HepG2 (cell line): ENCODE data around the gene OR1L8. TPM values are rescaled to one million over a fixed set of nuclear protein-coding genes. Genes with fewer than 3 reads are reported as not detected.

Experiments
- ATAC-seq: fragments of 200-7000 bp; cut with Tn5 transposase; 3 replicates; pipeline ENCODE4 v1.9.1; 2020; ENCODE audit warnings: mild to moderate bottlenecking, moderate library complexity
- BruUV-seq: library from RNA; stranded (reverse); fragments of 400-500 nt; replicated peaks from 2 replicates; lab custom pipeline; 2021; lab: Mats Ljungman, UMichigan
- CTCF ChIA-PET: fragments of 300-600 bp; formaldehyde crosslinking; extraction: SDS; loops from one replicate; lab custom pipeline; 2021; ENCODE audit warnings: low total read pairs, inconsistent platforms, low intra/inter-chr PET ratio; lab: Yijun Ruan, JAX
- POLR2A ChIA-PET: fragments of 350-600 bp; sonication (Branson Sonifier 250); formaldehyde crosslinking; loops from one replicate; lab custom pipeline; 2020; ENCODE audit warnings: antibody characterized with exemption, inconsistent platforms; lab: Yijun Ruan, JAX
- DNase-seq: peaks from one replicate; pipeline ENCODE4 v3.0.0-alpha.2; 2015; ENCODE audit warnings: low spot score
- FAIRE-seq: peaks from 3 replicates; lab custom pipeline; 2011; peaks lifted over from hg19 to GRCh38; lab: Jason Lieb, UNC
- H2AFZ ChIP-seq: one replicate; pipeline ENCODE4 v1.6.1; 2011; ENCODE audit warnings: low read length, inconsistent platforms
- H3K27ac ChIP-seq: fragments of 300-600 bp; 3 replicates; pipeline ENCODE4 v1.8.0; 2011; ENCODE audit warnings: mixed run types, mild to moderate bottlenecking, mixed read lengths, low read length, inconsistent platforms; ENCODE audit not compliant: insufficient read depth; ENCODE audit errors: extremely low read length
- H3K27me3 ChIP-seq, 2 experiments: fragments of 200-600 bp in 1 of 2; 2 replicates in 1 of 2; 3 replicates in 1 of 2; pipeline versions ENCODE4 v1.6.0 to v1.8.0; 2011; ENCODE audit warnings: low read length in 2 of 2, mild to moderate bottlenecking in 2 of 2, moderate library complexity in 2 of 2, inconsistent platforms in 1 of 2; ENCODE audit not compliant: insufficient read depth in 2 of 2, control insufficient read depth in 1 of 2
- H3K36me3 ChIP-seq, 2 experiments: fragments of 200-600 bp in 1 of 2; replicated peaks in 1 of 2; 2 replicates in 1 of 2; 3 replicates in 1 of 2; pipeline versions ENCODE4 v1.5.1 to v1.8.0; 2011; ENCODE audit warnings: low read length in 2 of 2, inconsistent platforms in 1 of 2; ENCODE audit not compliant: insufficient read depth in 2 of 2, control insufficient read depth in 1 of 2
- H3K4me1 ChIP-seq: 2 replicates; pipeline ENCODE4 v1.5.1; 2012; ENCODE audit warnings: low read length, inconsistent platforms; ENCODE audit not compliant: insufficient read depth
- H3K4me2 ChIP-seq: 2 replicates; pipeline ENCODE4 v1.6.0; 2011; ENCODE audit warnings: low read depth, low read length, inconsistent platforms
- H3K4me3 ChIP-seq, 3 experiments: fragments of 200-600 bp in 1 of 3; sonication (generic), shearing (Covaris generic) in 1 of 3; replicated peaks in 1 of 3; 2 replicates each; pipeline ENCODE4 v1.5.1; 2011 to 2016; ENCODE audit warnings: low read length in 3 of 3, inconsistent platforms in 2 of 3, low read depth in 2 of 3, mild to moderate bottlenecking in 2 of 3, control low read depth in 1 of 3, mixed read lengths in 1 of 3; ENCODE audit not compliant: insufficient read depth in 1 of 3
- H3K79me2 ChIP-seq: one replicate; pipeline ENCODE4 v1.6.1; 2011; ENCODE audit warnings: low read length, inconsistent platforms; ENCODE audit not compliant: insufficient read depth
- H3K9ac ChIP-seq: 2 replicates; pipeline ENCODE4 v1.6.0; 2011; ENCODE audit warnings: mild to moderate bottlenecking, low read depth, low read length, inconsistent platforms; ENCODE audit not compliant: insufficient read depth
- H3K9me3 ChIP-seq: 2 replicates; pipeline ENCODE4 v1.5.1; 2012; ENCODE audit warnings: mild to moderate bottlenecking, low read length
- H4K20me1 ChIP-seq: 2 replicates; pipeline ENCODE4 v1.6.0; 2011; ENCODE audit warnings: inconsistent platforms, mild to moderate bottlenecking, low read length, moderate library complexity; ENCODE audit not compliant: insufficient read depth
- CEBPB ChIP-seq: IDR thresholded peaks from 2 replicates; pipeline ENCODE4 v1.6.1; 2011; ENCODE audit warnings: low read depth, low read length, improper control_type of control experiment, borderline replicate concordance
- JUNB ChIP-seq: sonication (generic); formaldehyde crosslinking; IDR thresholded peaks from 2 replicates; pipeline ENCODE4 v1.8.0; 2022; ENCODE audit warnings: missing genetic modification reagents, mild to moderate bottlenecking, borderline replicate concordance
- MBD4 ChIP-seq: IDR thresholded peaks from 2 replicates; pipeline ENCODE4 v1.6.1; 2012; ENCODE audit warnings: low read length, inconsistent platforms, borderline replicate concordance
- MTF2 ChIP-seq: sonication (generic); formaldehyde crosslinking; IDR thresholded peaks from 2 replicates; pipeline ENCODE4 v1.5.0; 2020; ENCODE audit warnings: missing genetic modification reagents, borderline replicate concordance
- PHF8 ChIP-seq: sonication (generic); formaldehyde crosslinking; IDR thresholded peaks from 2 replicates; pipeline ENCODE4 v1.5.0; 2020; ENCODE audit warnings: missing genetic modification reagents
- SPEN ChIP-seq: sonication (generic); formaldehyde crosslinking; IDR thresholded peaks from 2 replicates; pipeline ENCODE4 v1.5.1; 2020; ENCODE audit warnings: low read depth, mild to moderate bottlenecking, missing genetic modification reagents
- ZBTB37 ChIP-seq: sonication (generic); formaldehyde crosslinking; IDR thresholded peaks from 2 replicates; pipeline ENCODE4 v1.4.0; 2020; ENCODE audit warnings: mild to moderate bottlenecking, missing genetic modification reagents
- ZBTB44 ChIP-seq: sonication (generic); formaldehyde crosslinking; IDR thresholded peaks from 2 replicates; pipeline ENCODE4 v1.4.0; 2020; ENCODE audit warnings: missing genetic modification reagents
- ZC3H4 ChIP-seq: sonication (generic); formaldehyde crosslinking; IDR thresholded peaks from 2 replicates; pipeline ENCODE4 v1.4.0; 2020; ENCODE audit warnings: missing genetic modification reagents, borderline replicate concordance
- ZEB1 ChIP-seq: IDR thresholded peaks from 2 replicates; pipeline ENCODE4 v1.6.1; 2012; ENCODE audit warnings: mild to moderate bottlenecking, low read depth, inconsistent platforms; ENCODE audit not compliant: insufficient replicate concordance
- ZNF20 ChIP-seq: sonication (generic); formaldehyde crosslinking; IDR thresholded peaks from 2 replicates; pipeline ENCODE4 v1.4.0; 2020; ENCODE audit warnings: mild to moderate bottlenecking, moderate library complexity, missing genetic modification reagents
- ZNF207 ChIP-seq: fragments of 450-650 bp; IDR thresholded peaks from 2 replicates; pipeline ENCODE4 v1.6.1; 2016; ENCODE audit warnings: antibody characterized with exemption, borderline replicate concordance
- ZNF326 ChIP-seq: sonication (generic); formaldehyde crosslinking; IDR thresholded peaks from 2 replicates; pipeline ENCODE4 v1.4.0; 2020; ENCODE audit warnings: missing genetic modification reagents, borderline replicate concordance
- ZNF773 ChIP-seq: sonication (generic); formaldehyde crosslinking; IDR thresholded peaks from 2 replicates; pipeline ENCODE4 v1.4.0; 2020; ENCODE audit warnings: missing genetic modification reagents, borderline replicate concordance
- WGBS: methylation state at CpG from one replicate; pipeline ENCODE4 v1.1.6; 2017; ENCODE audit warnings: low lambda C conversion rate; 5-methylcytosine and 5-hydroxymethylcytosine counted together
- in situ Hi-C: cut with HindIII; loops from 2 replicates; pipeline ENCODE4 v1.10.0; 2017; ENCODE audit warnings: low pct_unique_long_range_greater_than_20kb; ENCODE audit not compliant: extremely low pct_ligation_motif_present
- intact Hi-C: fragments of 100-400 bp; cut with micrococcal nuclease; formaldehyde crosslinking; loops from one replicate; pipeline ENCODE4 v1.10.0; 2022; ENCODE audit not compliant: unreplicated experiment
- polyA plus RNA-seq, 8 experiments: library from polyadenylated mRNA; depleted of rRNA in 3 of 8; stranded (reverse) in 7 of 8; unstranded in 1 of 8; fragments of >200 nt; fragmentation: Illumina TruSeq in 4 of 8; extraction: Trizol in 4 of 8; gene quantifications; 2 replicates each; pipeline versions ENCODE4 v1.2.1 to v1.2.3, GENCODE V29; 2011 to 2016; ENCODE audit warnings: low read depth in 4 of 8, missing spikeins in 1 of 8, mixed read lengths in 1 of 8; ENCODE audit not compliant: insufficient read depth in 1 of 8
- total RNA-seq, 5 experiments: library from RNA; depleted of rRNA; stranded (reverse); fragments of >200 nt; fragmentation: Illumina TruSeq; extraction: Trizol; gene quantifications; 2 replicates each; pipeline ENCODE4 v1.2.3, GENCODE V29; 2016; ENCODE audit warnings: low read depth in 1 of 5

OR1L8 gene
- total and polyA plus RNA-seq, 2 of the 13 experiments (the other 11 are each of a cell fraction or from before 2014, with no cell fraction given): not detected

GRCh38 chr9:122551371-122551770, 31.8 kb downstream of the OR1L8 start:
- intact Hi-C loops (no loop called here), in situ Hi-C loops (no loop called here)
- no peaks in the 10 kb centered on the region for H3K4me1 ChIP-seq
- no peak overlapping the region for H3K9ac ChIP-seq
- POLR2A ChIA-PET: no interaction called here
- no peaks in the 10 kb centered on the region for H4K20me1 ChIP-seq
- H2AFZ ChIP-seq: no peak overlapping the region
- no peak overlapping the region for H3K4me3 ChIP-seq
- no peak for FAIRE-seq
- WGBS: 0% methylated on average over 3 of the region's 5 CpGs
- no peaks in the 10 kb centered on the region for H3K79me2 ChIP-seq
- no TSS peak for BruUV-seq
- no peak overlapping the region for H3K27ac ChIP-seq
- CTCF ChIA-PET: no interaction called here
- H3K4me2 ChIP-seq: no peak overlapping the region
- H3K36me3 ChIP-seq: no peaks in the 10 kb centered on the region
- no peak for ATAC-seq
- H3K27me3 ChIP-seq: no peaks in the 10 kb centered on the region; a peak in 1 of 5 replicates
- no peak for TF ChIP-seq ZBTB44 (CRISPR knock-in tag)
- TF ChIP-seq ZBTB37: no peak
- TF ChIP-seq MTF2 (CRISPR knock-in tag): no peak
- no peak for TF ChIP-seq PHF8
- no peak for TF ChIP-seq ZNF20 (CRISPR knock-in tag)
- no peak for TF ChIP-seq ZNF773
- TF ChIP-seq JUNB (CRISPR knock-in tag): no peak
- no peak for TF ChIP-seq MBD4
- no peak for TF ChIP-seq ZNF207
- TF ChIP-seq SPEN (CRISPR knock-in tag): no peak
- TF ChIP-seq CEBPB: no peak
- no peak for TF ChIP-seq ZEB1
- no peak for TF ChIP-seq ZC3H4 (CRISPR knock-in tag)
- no peak for TF ChIP-seq ZNF326 (CRISPR knock-in tag)
- TF ChIP-seq, all 625 proteins: peak for 0
- no peak for DNase-seq
- H3K9me3 ChIP-seq: no peaks in the 10 kb centered on the region
